ENCODE results near the gene ARGLU1.

The ARGLU1 gene

DNA sequence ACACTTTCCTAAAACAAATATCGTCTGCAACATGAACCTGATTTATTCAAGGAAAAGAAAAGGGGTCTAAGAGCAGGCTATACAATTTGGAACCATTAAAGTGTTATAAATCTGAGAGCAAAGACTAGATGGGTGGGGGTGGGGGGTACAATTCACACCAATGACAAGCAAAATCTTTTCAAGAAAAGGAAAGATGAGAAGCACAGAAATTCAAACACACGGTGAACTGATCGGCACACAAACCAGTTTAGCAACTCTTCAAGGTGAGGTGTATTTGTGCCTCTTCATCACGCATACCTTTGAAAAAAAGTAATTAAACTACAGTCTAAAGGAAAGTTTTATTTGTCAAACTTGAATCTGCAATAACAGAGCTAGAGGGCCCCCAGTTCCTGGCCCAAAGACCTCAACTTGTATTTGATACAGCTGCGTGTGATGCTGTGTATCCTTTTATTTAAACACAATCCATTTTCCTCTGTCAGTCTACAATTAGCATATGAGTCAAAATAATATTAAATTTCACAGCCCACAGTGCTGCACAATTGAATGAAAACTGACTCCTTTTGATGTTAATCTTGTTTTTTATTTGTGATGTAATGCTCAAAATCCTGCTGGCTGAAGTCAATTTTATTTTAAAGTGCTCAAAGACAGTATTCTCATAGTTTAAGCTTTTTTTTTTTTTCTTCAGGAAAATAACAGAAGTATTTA, 46.7 kb downstream of the ARGLU1 start:
- H3K4me3 ChIP-seq: no peak overlapping the region
- H3K27ac ChIP-seq: no peak overlapping the region
- no peaks in the 10 kb centered on the region for H3K36me3 ChIP-seq (ENCODE audit: insufficient read depth, low read length)
- no peak for TF ChIP-seq EZH2 (IDR thresholded peaks at IDR 0.05)
- no peak for TF ChIP-seq FOXP2 (optimal IDR thresholded peaks at IDR 0.05; ENCODE audit: control extremely low read depth, extremely low read length, insufficient read depth)
- TF ChIP-seq POLR2AphosphoS5 (IDR thresholded peaks at IDR 0.05; ENCODE audit: borderline replicate concordance, low read depth, low read length): no peak
- H3K9me3 ChIP-seq (ENCODE audit: low read depth, low read length): no peaks in the 10 kb centered on the region
- H3K9ac ChIP-seq (ENCODE audit: insufficient read length): no peak overlapping the region
- no peak for DNase-seq (ENCODE audit: low read depth, low spot score)

DNA sequence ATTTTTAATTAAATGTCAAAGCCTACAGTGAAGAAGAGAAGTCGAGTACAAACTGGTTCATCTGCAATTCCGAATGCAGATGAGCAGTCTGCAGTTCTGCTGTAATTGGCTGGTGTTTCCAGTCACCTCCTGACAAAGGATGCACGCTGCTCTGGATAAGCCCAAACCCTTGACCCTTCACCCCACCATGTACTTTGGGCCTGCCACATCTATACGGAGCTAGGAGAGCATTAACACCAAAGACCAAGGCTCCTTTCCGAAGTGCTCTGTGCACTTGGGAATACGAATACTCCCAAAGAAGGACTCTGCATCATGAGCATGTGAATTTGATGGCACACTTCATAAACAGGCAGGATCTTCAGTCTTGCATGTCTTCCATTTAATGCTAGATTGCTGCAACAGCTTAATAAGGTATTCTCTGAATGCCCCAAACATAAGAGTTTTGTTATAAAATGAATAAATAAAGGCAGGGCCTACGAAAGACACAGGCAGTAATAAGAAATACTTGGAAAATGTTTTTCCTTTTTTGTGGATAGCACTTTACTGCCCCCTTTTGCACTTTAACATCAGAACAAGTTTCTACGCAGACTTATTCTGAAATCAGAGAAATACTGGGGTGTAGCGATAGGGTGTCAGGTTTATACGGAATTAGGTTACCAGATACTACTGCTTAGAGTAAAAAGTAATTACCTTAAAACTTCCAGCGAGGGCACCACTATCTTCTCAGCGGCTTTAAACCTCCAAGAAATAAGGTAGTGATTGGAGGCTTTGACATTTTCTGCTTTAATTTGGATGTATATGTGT, 47.5 kb downstream of the ARGLU1 start:
- Histone ChIP-seq H3K27ac (no peak overlapping the region), H3K36me3 (ENCODE audit: insufficient read depth, low read length) (no peaks in the 10 kb centered on the region), H3K9ac (ENCODE audit: insufficient read length) (no peak overlapping the region), H3K9me3 (ENCODE audit: low read depth, low read length) (no peaks in the 10 kb centered on the region), H3K4me3 (no peak overlapping the region)
- TF ChIP-seq EZH2 (IDR thresholded peaks at IDR 0.05) (no peak), POLR2AphosphoS5 (IDR thresholded peaks at IDR 0.05; ENCODE audit: borderline replicate concordance, low read depth, low read length) (no peak), FOXP2 (optimal IDR thresholded peaks at IDR 0.05; ENCODE audit: control extremely low read depth, extremely low read length, insufficient read depth) (no peak)
- no peak for DNase-seq (ENCODE audit: low read depth, low spot score)

DNA sequence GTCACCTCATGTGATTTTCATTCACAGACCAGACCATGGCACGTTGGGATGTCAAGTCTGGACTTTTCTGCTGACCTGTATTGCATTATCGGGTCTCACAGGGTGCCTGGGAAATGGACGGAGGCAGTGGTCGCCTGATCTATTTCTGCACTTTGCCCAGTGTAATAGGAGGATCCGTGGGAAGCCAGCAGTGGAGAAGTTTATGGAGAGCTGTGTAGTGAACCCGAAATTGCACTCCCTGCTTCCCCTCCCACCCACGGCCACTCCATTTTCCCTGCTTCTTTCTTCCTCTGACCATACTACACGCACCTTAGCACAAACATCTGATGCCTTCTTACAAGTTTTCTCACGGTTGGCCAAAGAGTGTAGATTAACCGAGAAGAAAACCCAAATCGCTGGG, 49.4 kb downstream of the ARGLU1 start:
- H3K4me3 ChIP-seq: no peak overlapping the region
- DNase-seq (ENCODE audit: low read depth, low spot score): no peak
- no peaks in the 10 kb centered on the region for H3K9me3 ChIP-seq (ENCODE audit: low read depth, low read length)
- H3K9ac ChIP-seq (ENCODE audit: insufficient read length): no peak overlapping the region
- no peaks in the 10 kb centered on the region for H3K36me3 ChIP-seq (ENCODE audit: insufficient read depth, low read length)
- TF ChIP-seq FOXP2 (optimal IDR thresholded peaks at IDR 0.05; ENCODE audit: control extremely low read depth, extremely low read length, insufficient read depth) (no peak), POLR2AphosphoS5 (IDR thresholded peaks at IDR 0.05; ENCODE audit: borderline replicate concordance, low read depth, low read length) (no peak), EZH2 (IDR thresholded peaks at IDR 0.05) (no peak)
- no peak overlapping the region for H3K27ac ChIP-seq

DNA sequence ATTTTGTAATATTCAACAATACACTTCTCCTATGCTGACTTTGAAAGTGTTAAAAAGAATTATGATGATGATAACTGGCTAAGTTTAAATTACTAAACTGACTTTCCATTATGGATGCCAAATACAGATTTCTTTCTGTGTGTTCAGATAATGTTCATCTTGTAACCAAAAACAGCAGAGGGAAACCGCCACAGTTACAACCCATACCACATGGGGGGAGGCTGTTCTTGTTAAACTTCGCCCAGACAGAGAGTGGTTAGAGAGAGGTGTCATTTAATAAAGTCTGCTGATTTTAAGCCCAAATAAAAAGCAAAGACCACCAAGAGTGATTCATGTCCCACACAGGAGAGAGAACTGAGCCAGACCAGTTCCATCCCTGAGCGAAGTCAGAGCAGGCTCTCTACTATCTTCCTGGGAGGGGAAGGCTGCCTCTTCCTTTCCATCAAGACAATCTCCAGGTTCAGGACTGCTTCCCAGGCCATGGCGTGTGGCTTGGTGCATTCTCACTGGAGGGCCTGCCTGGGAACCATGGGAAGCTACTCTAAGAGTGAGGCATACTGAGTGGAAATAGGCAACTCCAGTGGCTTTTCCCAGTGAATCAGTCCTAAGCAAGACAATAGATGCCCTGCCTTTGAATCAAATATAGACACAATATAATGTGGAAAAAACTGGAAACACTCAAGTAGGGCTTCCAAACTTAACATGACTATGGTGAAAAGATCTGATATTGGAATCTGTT, 50.7 kb downstream of the ARGLU1 start:
- Histone ChIP-seq H3K27ac (no peak overlapping the region), H3K9ac (ENCODE audit: insufficient read length) (no peak overlapping the region), H3K36me3 (ENCODE audit: insufficient read depth, low read length) (no peaks in the 10 kb centered on the region), H3K4me3 (no peak overlapping the region), H3K9me3 (ENCODE audit: low read depth, low read length) (no peaks in the 10 kb centered on the region)
- no peak for TF ChIP-seq FOXP2 (optimal IDR thresholded peaks at IDR 0.05; ENCODE audit: control extremely low read depth, extremely low read length, insufficient read depth)
- TF ChIP-seq EZH2 (IDR thresholded peaks at IDR 0.05): no peak
- no peak for TF ChIP-seq POLR2AphosphoS5 (IDR thresholded peaks at IDR 0.05; ENCODE audit: borderline replicate concordance, low read depth, low read length)
- no peak for DNase-seq (ENCODE audit: low read depth, low spot score)

DNA sequence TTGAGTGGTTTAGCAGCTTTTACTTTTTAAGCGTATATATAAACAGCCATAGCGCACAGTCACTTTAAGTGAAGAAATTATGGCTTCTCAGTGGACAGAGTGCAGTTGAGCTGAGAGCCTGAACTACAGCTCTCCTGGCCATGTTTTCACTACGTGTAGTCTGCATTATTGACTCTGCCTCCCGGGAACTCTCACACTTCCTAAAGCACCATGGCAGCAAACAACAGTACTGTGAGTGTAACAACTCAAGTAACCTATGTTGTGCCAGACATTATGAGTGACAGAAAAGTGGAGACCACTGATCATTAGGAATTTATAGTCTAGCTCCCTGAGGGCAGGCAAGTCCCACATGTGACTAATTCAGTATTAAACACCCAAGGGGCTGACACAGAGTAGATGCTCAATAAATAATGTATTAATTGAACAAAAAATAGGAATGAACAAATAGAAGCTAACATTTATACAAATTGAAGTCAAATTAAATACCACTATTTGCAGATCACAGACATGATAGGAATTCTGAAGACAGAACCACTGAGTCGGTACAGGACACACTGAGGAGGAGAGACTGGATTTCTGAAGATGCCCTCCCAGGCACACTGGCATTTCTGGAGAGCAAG, 52.2 kb downstream of the ARGLU1 start:
- H3K27ac ChIP-seq: no peak overlapping the region
- no peak overlapping the region for H3K4me3 ChIP-seq
- H3K36me3 ChIP-seq (ENCODE audit: insufficient read depth, low read length): no peaks in the 10 kb centered on the region
- no peak for TF ChIP-seq EZH2 (IDR thresholded peaks at IDR 0.05)
- no peak for TF ChIP-seq FOXP2 (optimal IDR thresholded peaks at IDR 0.05; ENCODE audit: control extremely low read depth, extremely low read length, insufficient read depth)
- TF ChIP-seq POLR2AphosphoS5 (IDR thresholded peaks at IDR 0.05; ENCODE audit: borderline replicate concordance, low read depth, low read length): no peak
- no peak overlapping the region for H3K9ac ChIP-seq (ENCODE audit: insufficient read length)
- no peaks in the 10 kb centered on the region for H3K9me3 ChIP-seq (ENCODE audit: low read depth, low read length)
- DNase-seq (ENCODE audit: low read depth, low spot score): no peak

DNA sequence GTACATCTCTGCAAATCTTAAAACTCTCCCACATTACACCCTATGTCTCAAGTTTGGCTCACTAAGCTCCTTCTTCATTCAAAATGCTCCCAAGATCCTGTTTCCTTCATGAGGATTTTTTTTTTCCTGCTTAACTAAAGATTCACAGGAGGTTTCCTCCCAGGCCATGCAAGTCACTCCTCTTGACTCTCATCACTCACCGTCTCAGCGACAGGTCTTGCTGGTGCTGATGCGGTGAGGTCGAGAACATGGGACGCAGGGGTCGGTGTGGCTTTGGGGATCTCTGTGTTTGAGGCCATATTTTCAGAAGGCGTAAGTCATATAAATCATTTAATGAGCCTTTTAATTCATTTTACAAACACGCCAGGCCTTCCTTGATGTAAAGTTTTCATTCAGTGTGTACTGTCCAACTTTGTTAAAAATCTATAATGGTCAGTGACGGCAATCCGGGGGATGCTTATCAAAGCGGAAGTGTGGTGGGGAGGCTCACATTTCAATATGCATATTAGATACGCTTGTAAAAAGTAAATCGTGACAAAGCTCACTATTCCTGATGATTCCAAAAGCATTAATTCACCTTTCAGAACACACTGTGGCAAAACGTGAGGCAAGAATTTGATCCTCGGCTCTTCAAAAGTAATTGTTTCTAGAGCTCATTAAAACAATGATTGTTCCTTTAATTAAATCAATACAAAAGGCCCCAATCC, 52.9 kb downstream of the ARGLU1 start:
- Histone ChIP-seq H3K9me3 (ENCODE audit: low read depth, low read length) (no peaks in the 10 kb centered on the region), H3K36me3 (ENCODE audit: insufficient read depth, low read length) (no peaks in the 10 kb centered on the region), H3K27ac (no peak overlapping the region), H3K4me3 (no peak overlapping the region), H3K9ac (ENCODE audit: insufficient read length) (no peak overlapping the region)
- TF ChIP-seq POLR2AphosphoS5 (IDR thresholded peaks at IDR 0.05; ENCODE audit: borderline replicate concordance, low read depth, low read length) (no peak), FOXP2 (optimal IDR thresholded peaks at IDR 0.05; ENCODE audit: control extremely low read depth, extremely low read length, insufficient read depth) (no peak), EZH2 (IDR thresholded peaks at IDR 0.05) (no peak)
- DNase-seq (ENCODE audit: low read depth, low spot score): no peak

DNA sequence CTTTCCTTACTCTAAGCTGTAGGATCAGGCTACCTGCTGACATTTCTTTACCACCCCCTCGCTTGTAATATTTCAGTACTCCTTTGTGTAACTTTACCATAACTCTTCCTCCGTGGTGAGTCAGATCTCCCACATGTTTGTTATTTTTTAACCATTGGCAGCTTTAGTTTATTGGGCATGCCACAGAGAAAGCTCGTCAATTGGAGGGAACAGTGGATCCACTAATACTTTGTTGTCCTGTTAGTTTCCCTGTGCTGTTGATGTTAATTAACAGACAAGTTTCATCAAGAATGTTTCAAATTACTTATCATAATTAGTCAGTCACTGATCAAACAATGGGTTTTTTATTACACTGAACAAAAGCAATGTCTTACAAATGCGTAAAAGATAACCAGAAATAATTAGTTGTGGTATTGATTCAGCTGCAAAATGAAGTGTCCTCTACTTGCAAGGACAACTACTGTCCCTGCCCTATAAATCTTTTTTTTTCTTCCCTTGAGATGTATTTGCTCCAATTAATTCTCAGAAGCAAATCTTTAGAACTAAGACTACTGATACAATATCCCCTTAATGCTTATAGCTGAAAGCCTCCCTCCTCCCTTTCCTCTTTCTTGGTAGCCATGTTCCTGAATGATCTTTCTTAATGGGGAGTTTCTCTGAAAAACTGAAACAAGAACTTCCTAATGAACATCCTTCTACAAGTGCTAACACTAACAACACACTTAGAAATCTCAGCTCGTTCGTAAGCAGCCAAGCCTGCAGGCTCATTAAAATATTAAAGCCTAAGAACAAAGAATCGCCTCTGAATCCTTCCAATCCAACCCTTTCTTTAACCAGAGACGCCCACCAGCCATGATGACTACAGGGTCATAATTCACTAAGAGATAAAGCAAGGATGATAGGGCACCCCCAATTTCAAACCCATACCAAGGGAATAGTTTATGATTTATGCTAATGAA, 54.6 kb downstream of the ARGLU1 start:
- Histone ChIP-seq H3K9me3 (ENCODE audit: low read depth, low read length) (no peaks in the 10 kb centered on the region), H3K9ac (ENCODE audit: insufficient read length) (no peak overlapping the region), H3K4me3 (no peak overlapping the region), H3K27ac (no peak overlapping the region), H3K36me3 (ENCODE audit: insufficient read depth, low read length) (no peaks in the 10 kb centered on the region)
- DNase-seq (ENCODE audit: low read depth, low spot score): no peak
- no peak for TF ChIP-seq POLR2AphosphoS5 (IDR thresholded peaks at IDR 0.05; ENCODE audit: borderline replicate concordance, low read depth, low read length)
- no peak for TF ChIP-seq EZH2 (IDR thresholded peaks at IDR 0.05)
- no peak for TF ChIP-seq FOXP2 (optimal IDR thresholded peaks at IDR 0.05; ENCODE audit: control extremely low read depth, extremely low read length, insufficient read depth)

Measured in SK-N-MC (cell line).